HG03442 (cell line): ENCODE data around the gene BASP1.
"Not testable (repeated sequence)": the region's sequence is repeated elsewhere in the genome, so short reads cannot be mapped to it uniquely, and the experiment has no call there.

ENCODE experiments used
- ATAC-seq: cut with Tn5 transposase; IDR thresholded peaks from one replicate; pipeline ENCODE4 v1.9.1; 2021; ENCODE audit warnings: mild to moderate bottlenecking, moderate library complexity; ENCODE audit not compliant: unreplicated experiment

BASP1 gene

GRCh38 chr5:17190799-17191391, 26.5 kb upstream of the BASP1 start:
- no peak for ATAC-seq

- not testable (repeated sequence) for ATAC-seq
These were observed 25.9 kb upstream of the BASP1 start for GRCh38 chr5:17191574-17191973.

- ATAC-seq = no peak
These were observed 25.2 kb upstream of the BASP1 start for GRCh38 chr5:17192191-17192590.

- ATAC-seq = no peak
These were observed 21.4 kb upstream of the BASP1 start for GRCh38 chr5:17196024-17196423.

- ATAC-seq = no peak
These were observed 20.7 kb upstream of the BASP1 start for GRCh38 chr5:17196697-17197096.

GRCh38 chr5:17203329-17204132, 13.9 kb upstream of the BASP1 start:
- ATAC-seq = peak; percentile 76

GRCh38 chr5:17204133-17204489, 13.3 kb upstream of the BASP1 start:
- no peak for ATAC-seq

- no peak for ATAC-seq
These were observed 11.4 kb upstream of the BASP1 start for GRCh38 chr5:17206021-17206420.

- ATAC-seq = no peak
These were observed 5.2 kb upstream of the BASP1 start for GRCh38 chr5:17212191-17212590.

- no peak for ATAC-seq
These were observed 4.4 kb upstream of the BASP1 start for GRCh38 chr5:17212996-17213395.

- ATAC-seq = no peak
These were observed 3.5 kb upstream of the BASP1 start for GRCh38 chr5:17213938-17214337.

- ATAC-seq = no peak
These were observed 2.5 kb upstream of the BASP1 start for GRCh38 chr5:17214893-17215292.

- ATAC-seq = no peak
These were observed 2.1 kb upstream of the BASP1 start for GRCh38 chr5:17215361-17215760.

- peak; percentile 39 for ATAC-seq
These were observed 1.1 kb upstream of the BASP1 start for GRCh38 chr5:17216176-17216973.

GRCh38 chr5:17216974-17217492, 398 bp upstream of the BASP1 start:
- no peak for ATAC-seq

GRCh38 chr5:17218353-17219005, 1.0 kb downstream of the BASP1 start:
- ATAC-seq = peak; percentile 26

GRCh38 chr5:17219006-17219422, 1.6 kb downstream of the BASP1 start:
- ATAC-seq = peak; percentile 9

GRCh38 chr5:17219469-17219868, 2.0 kb downstream of the BASP1 start:
- no peak for ATAC-seq

GRCh38 chr5:17219992-17220391, 2.6 kb downstream of the BASP1 start:
- ATAC-seq = no peak

- ATAC-seq = no peak
These were observed 3.0 kb downstream of the BASP1 start for GRCh38 chr5:17220469-17220868.
